HG02970 (cell line): Measurements from ENCODE around the gene HAS3.
"Not testable (repeated sequence)": the region's sequence is repeated elsewhere in the genome, so short reads cannot be mapped to it uniquely, and the experiment has no call there.

Experiments
- ATAC-seq: cut with Tn5 transposase; IDR thresholded peaks from one replicate; pipeline ENCODE4 v1.9.1; 2021; ENCODE audit warnings: mild to moderate bottlenecking, moderate library complexity, moderate number of reproducible peaks; ENCODE audit not compliant: unreplicated experiment, low FRiP score

The HAS3 gene

GRCh38 chr16:69105501-69106361 lies at the start of gene HAS3:
HAS3 (plus strand) TSS chr16:69105653; CDS start chr16:69109396, 3,743 bp downstream.
- no peak for ATAC-seq

- ATAC-seq = no peak
Measured at GRCh38 chr16:69055980-69056379, 49.5 kb upstream of the HAS3 start.

- no peak for ATAC-seq
Measured at GRCh38 chr16:69056421-69056820, 49.0 kb upstream of the HAS3 start.

GRCh38 chr16:69057400-69058378 lies 47.8 kb upstream of the HAS3 start:
- ATAC-seq = no peak

GRCh38 chr16:69063491-69063890 lies 42.0 kb upstream of the HAS3 start:
- ATAC-seq = not testable (repeated sequence)

- ATAC-seq = no peak
Measured at GRCh38 chr16:69064124-69064763, 41.2 kb upstream of the HAS3 start.

GRCh38 chr16:69064764-69065313 lies 40.6 kb upstream of the HAS3 start:
- no peak for ATAC-seq

GRCh38 chr16:69069504-69069903 lies 35.9 kb upstream of the HAS3 start:
- ATAC-seq = no peak

GRCh38 chr16:69071036-69071435 lies 34.4 kb upstream of the HAS3 start:
- ATAC-seq = no peak

GRCh38 chr16:69072640-69072974 lies 32.8 kb upstream of the HAS3 start:
- ATAC-seq = no peak

- ATAC-seq = no peak
Measured at GRCh38 chr16:69073181-69073702, 32.2 kb upstream of the HAS3 start.

GRCh38 chr16:69077251-69077650 lies 28.2 kb upstream of the HAS3 start:
- no peak for ATAC-seq

- ATAC-seq = no peak
Measured at GRCh38 chr16:69078073-69078472, 27.4 kb upstream of the HAS3 start.

GRCh38 chr16:69079697-69080096 lies 25.8 kb upstream of the HAS3 start:
- no peak for ATAC-seq

- ATAC-seq = no peak
Measured at GRCh38 chr16:69083306-69083941, 22.0 kb upstream of the HAS3 start.

GRCh38 chr16:69084289-69084688 lies 21.2 kb upstream of the HAS3 start:
- no peak for ATAC-seq

- ATAC-seq = no peak
Measured at GRCh38 chr16:69085032-69085695, 20.3 kb upstream of the HAS3 start.

GRCh38 chr16:69087161-69087581 lies 18.3 kb upstream of the HAS3 start:
- no peak for ATAC-seq

- no peak for ATAC-seq
Measured at GRCh38 chr16:69088684-69089083, 16.8 kb upstream of the HAS3 start.
